Endothelial cell of umbilical vein (primary cell): Measurements from ENCODE around the gene VCPKMT. TPM values are rescaled to one million over a fixed set of nuclear protein-coding genes. Genes with fewer than 3 reads are reported as not detected.
A peak's percentile ranks its signal among the peaks of the same experiment; 100 is the strongest.

Experiments
- BruUV-seq: library from RNA; stranded (reverse); fragments of 400-500 nt; replicated peaks from 2 replicates; lab custom pipeline; 2021; lab: Mats Ljungman, UMichigan
- CTCF ChIA-PET: fragments of 300-600, 350-600 bp; sonication (Branson Sonifier 250); formaldehyde crosslinking; loops from one replicate; lab custom pipeline; 2021; ENCODE audit warnings: antibody characterized with exemption, inconsistent platforms; lab: Charles Lee
- POLR2A ChIA-PET: fragments of 300-600, 350-600 bp; sonication (Branson Sonifier 250); formaldehyde crosslinking; loops from one replicate; lab custom pipeline; 2021; ENCODE audit warnings: antibody characterized with exemption, inconsistent platforms; lab: Charles Lee
- DNase-seq: peaks from one replicate; pipeline ENCODE4 v3.0.0-alpha.2; 2011; ENCODE audit warnings: low read depth, low spot score
- FAIRE-seq: peaks from 2 replicates; lab custom pipeline; 2011; peaks lifted over from hg19 to GRCh38; lab: Jason Lieb, UNC
- H2AFZ ChIP-seq: 2 replicates; pipeline ENCODE4 v1.6.0; 2012; ENCODE audit warnings: low read depth, low read length, control low read depth, inconsistent platforms
- H3K27ac ChIP-seq: 2 replicates; pipeline ENCODE4 v1.5.1; 2011; ENCODE audit warnings: low read depth, mild to moderate bottlenecking, control low read depth, low read length, moderate library complexity; ENCODE audit not compliant: insufficient read depth
- H3K27me3 ChIP-seq, 2 experiments: 2 replicates each; pipeline versions ENCODE4 v1.6.0 to v1.6.1; 2011; ENCODE audit warnings: low read length in 2 of 2, mixed read lengths in 1 of 2; ENCODE audit not compliant: control insufficient read depth in 2 of 2, insufficient read depth in 2 of 2
- H3K36me3 ChIP-seq, 2 experiments: 2 replicates in 1 of 2; 3 replicates in 1 of 2; pipeline ENCODE4 v1.5.1; 2011; ENCODE audit warnings: low read length in 2 of 2, mild to moderate bottlenecking in 1 of 2, moderate library complexity in 1 of 2; ENCODE audit not compliant: control insufficient read depth in 2 of 2, insufficient read depth in 2 of 2; ENCODE audit errors: extremely low read depth in 1 of 2
- H3K4me1 ChIP-seq: 3 replicates; pipeline ENCODE4 v1.5.1; 2011; ENCODE audit warnings: mild to moderate bottlenecking, low read length; ENCODE audit not compliant: control insufficient read depth, insufficient read depth; ENCODE audit errors: extremely low read depth
- H3K4me2 ChIP-seq: 2 replicates; pipeline ENCODE4 v1.6.1; 2011; ENCODE audit warnings: low read length, control low read depth, mixed read lengths; ENCODE audit not compliant: insufficient read depth
- H3K4me3 ChIP-seq, 3 experiments: fragments of 200-600 bp in 1 of 3; sonication (generic), shearing (Covaris generic) in 1 of 3; replicated peaks in 1 of 3; 2 replicates each; pipeline ENCODE4 v1.5.1; 2011 to 2016; ENCODE audit warnings: control low read depth in 3 of 3, low read length in 3 of 3, mild to moderate bottlenecking in 2 of 3, inconsistent platforms in 1 of 3, low read depth in 1 of 3, moderate library complexity in 1 of 3; ENCODE audit not compliant: insufficient read depth in 1 of 3
- H3K79me2 ChIP-seq: 2 replicates; pipeline ENCODE4 v1.6.0; 2012; ENCODE audit warnings: low read length, inconsistent platforms; ENCODE audit not compliant: control insufficient read depth, insufficient read depth
- H3K9ac ChIP-seq: replicated peaks from 2 replicates; pipeline ENCODE3; 2011; ENCODE audit warnings: low read length, control low read depth; ENCODE audit not compliant: insufficient read depth; ENCODE audit errors: extremely low read depth
- H3K9me1 ChIP-seq: replicated peaks from 3 replicates; pipeline ENCODE4 v1.6.0; 2011; ENCODE audit warnings: mild to moderate bottlenecking, low read length; ENCODE audit not compliant: control insufficient read depth, insufficient read depth; ENCODE audit errors: extremely low read depth
- H3K9me3 ChIP-seq: replicated peaks from 2 replicates; pipeline ENCODE4 v1.5.1; 2012; ENCODE audit warnings: low read length, inconsistent platforms; ENCODE audit not compliant: control insufficient read depth, insufficient read depth
- H4K20me1 ChIP-seq: replicated peaks from 2 replicates; pipeline ENCODE3; 2011; ENCODE audit warnings: mild to moderate bottlenecking, low read length; ENCODE audit not compliant: control insufficient read depth, insufficient read depth; ENCODE audit errors: extremely low read depth
- EZH2 ChIP-seq: IDR thresholded peaks from 2 replicates; pipeline ENCODE4 v1.6.1; 2012; ENCODE audit warnings: borderline replicate concordance, low read depth, mild to moderate bottlenecking, moderate library complexity, low read length, inconsistent platforms; ENCODE audit not compliant: severe bottlenecking
- FOS ChIP-seq: IDR thresholded peaks from 2 replicates; pipeline ENCODE4 v1.6.1; 2011; ENCODE audit warnings: mild to moderate bottlenecking, low read length, moderate library complexity, borderline replicate concordance; ENCODE audit not compliant: insufficient read depth
- GATA2 ChIP-seq: IDR thresholded peaks from 2 replicates; pipeline ENCODE4 v1.7.0; 2011; ENCODE audit warnings: low read depth, mild to moderate bottlenecking, moderate library complexity, mixed read lengths, low read length; ENCODE audit not compliant: insufficient read length, insufficient read depth
- JUN ChIP-seq: IDR thresholded peaks from 2 replicates; pipeline ENCODE4 v1.6.1; 2011; ENCODE audit warnings: borderline replicate concordance, low read depth; ENCODE audit not compliant: insufficient read length, insufficient read depth
- MAX ChIP-seq: IDR thresholded peaks from 2 replicates; pipeline ENCODE4 v1.6.1; 2011; ENCODE audit not compliant: insufficient read depth, insufficient read length
- MYC ChIP-seq: IDR thresholded peaks from one replicate; pipeline ENCODE4 v1.6.1; 2011; ENCODE audit warnings: mild to moderate bottlenecking, low read depth, low read length
- POLR2A ChIP-seq: IDR thresholded peaks from 2 replicates; pipeline ENCODE4 v1.6.1; 2012; ENCODE audit warnings: low read depth, mild to moderate bottlenecking, control low read depth, low read length
- POLR2AphosphoS5 ChIP-seq: IDR thresholded peaks from 2 replicates; pipeline ENCODE4 v1.6.1; 2012; ENCODE audit warnings: low read depth, mild to moderate bottlenecking, control low read depth, low read length, moderate library complexity; ENCODE audit not compliant: insufficient read depth
- dilution Hi-C: fragments of 300-500 bp; cut with MboI; formaldehyde crosslinking; loops from one replicate; pipeline ENCODE4 v1.15.0; 2019; ENCODE audit warnings: low sequenced_read_pairs; ENCODE audit not compliant: extremely low pct_ligation_motif_present
- intact Hi-C: fragments of 100-400 bp; cut with micrococcal nuclease; formaldehyde crosslinking; loops from one replicate; pipeline ENCODE4 v1.10.0; 2022
- polyA plus RNA-seq, 4 experiments: library from polyadenylated mRNA; depleted of rRNA in 3 of 4; stranded (reverse) in 3 of 4; unstranded in 1 of 4; fragments of >200 nt; gene quantifications; 2 replicates each; pipeline versions ENCODE4 v1.2.1 to v1.2.3, GENCODE V29; 2011 to 2012; ENCODE audit warnings: missing spikeins in 1 of 4
- total RNA-seq: library from RNA; stranded (reverse); gene quantifications from 2 replicates; pipeline ENCODE4 v1.2.3, GENCODE V29; 2021
- TF ChIP-seq, protein P1 (sequence below), 2 donors: IDR thresholded peaks; 1 replicate in 1 of 2; 2 replicates in 1 of 2; pipeline ENCODE4 v1.5.1; 2011; ENCODE audit warnings: low read length in 2 of 2, mild to moderate bottlenecking in 2 of 2, moderate library complexity in 2 of 2, control low read depth in 1 of 2, inconsistent platforms in 1 of 2, low read depth in 1 of 2; ENCODE audit not compliant: insufficient read depth in 1 of 2; ENCODE audit errors: extremely low read depth in 1 of 2

VCPKMT gene
- total and polyA plus RNA-seq, 2 donors (not counting 3 experiments of a cell fraction or from before 2014, with no cell fraction given), result 3.5 to 9.2 TPM

DNA sequence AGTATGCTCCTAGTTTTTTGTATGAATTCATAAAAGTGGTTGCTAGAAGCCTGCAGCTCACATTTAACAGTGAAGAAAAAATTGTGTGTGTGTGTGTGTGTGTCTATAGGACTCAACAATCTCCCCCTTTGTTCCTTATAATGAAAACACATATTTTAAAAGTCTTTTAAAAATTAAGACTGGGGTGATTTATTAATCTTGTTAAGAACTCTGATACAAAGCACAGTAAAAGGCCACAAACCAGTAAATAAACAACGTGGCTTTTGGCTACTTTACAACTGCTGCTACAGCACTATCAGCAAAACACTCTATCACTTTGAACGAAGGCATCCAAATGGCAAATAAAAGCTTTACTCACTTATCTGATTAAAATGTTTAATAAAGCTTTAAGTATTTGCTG lies 594 bp upstream of the VCPKMT start:
- Histone ChIP-seq H3K9ac (peak overlapping the region; percentile 88), H3K9me3 (no peaks in the 10 kb centered on the region), H3K4me1 (peaks cover 17% of the 10 kb centered on the region), H4K20me1 (no peaks in the 10 kb centered on the region), H3K79me2 (peaks cover 16% of the 10 kb centered on the region), H3K27me3 (no peaks in the 10 kb centered on the region), H3K9me1 (no peaks in the 10 kb centered on the region), H3K4me2 (peak overlapping the region; percentile 71), H2AFZ (peak overlapping the region; percentile 16), H3K27ac (peak overlapping the region; percentile 73), H3K36me3 (peaks cover 5 to 8% of the 10 kb centered on the region in 2 experiments), H3K4me3 (peak overlapping the region in 1 of 3 experiments; percentile 29)
- intact Hi-C loops, result loop anchor here (1.0 kb wide), 1 partner anchor 415 kb away; the partner anchor contains the start of gene MAP4K5
- FAIRE-seq (no peak), DNase-seq (no peak)
- dilution Hi-C loops, result no loop called here
- TSS peak; percentile 100 for BruUV-seq
- POLR2A ChIA-PET, result no interaction called here
- TF ChIP-seq POLR2AphosphoS5 (no peak), FOS (no peak), JUN (no peak), GATA2 (no peak), MYC (no peak), POLR2A (no peak), EZH2 (no peak), MAX (no peak)
- TF ChIP-seq, protein P1, sequence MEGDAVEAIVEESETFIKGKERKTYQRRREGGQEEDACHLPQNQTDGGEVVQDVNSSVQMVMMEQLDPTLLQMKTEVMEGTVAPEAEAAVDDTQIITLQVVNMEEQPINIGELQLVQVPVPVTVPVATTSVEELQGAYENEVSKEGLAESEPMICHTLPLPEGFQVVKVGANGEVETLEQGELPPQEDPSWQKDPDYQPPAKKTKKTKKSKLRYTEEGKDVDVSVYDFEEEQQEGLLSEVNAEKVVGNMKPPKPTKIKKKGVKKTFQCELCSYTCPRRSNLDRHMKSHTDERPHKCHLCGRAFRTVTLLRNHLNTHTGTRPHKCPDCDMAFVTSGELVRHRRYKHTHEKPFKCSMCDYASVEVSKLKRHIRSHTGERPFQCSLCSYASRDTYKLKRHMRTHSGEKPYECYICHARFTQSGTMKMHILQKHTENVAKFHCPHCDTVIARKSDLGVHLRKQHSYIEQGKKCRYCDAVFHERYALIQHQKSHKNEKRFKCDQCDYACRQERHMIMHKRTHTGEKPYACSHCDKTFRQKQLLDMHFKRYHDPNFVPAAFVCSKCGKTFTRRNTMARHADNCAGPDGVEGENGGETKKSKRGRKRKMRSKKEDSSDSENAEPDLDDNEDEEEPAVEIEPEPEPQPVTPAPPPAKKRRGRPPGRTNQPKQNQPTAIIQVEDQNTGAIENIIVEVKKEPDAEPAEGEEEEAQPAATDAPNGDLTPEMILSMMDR (IDR thresholded peaks at IDR 0.05; ENCODE audit: extremely low read depth in 1 of 2, insufficient read depth in 1 of 2, low read depth in 1 of 2, low read length in 2 of 2), result no peak
- CTCF ChIA-PET, result interaction anchor here (0.9 to 3.0 kb wide), 8 partner anchors 12 to 263 kb away, joined by 3 to 15 read pairs (median 4); no protein-coding TSS in a partner anchor
